Measurements from ENCODE around the gene PSMD6. TPM values are rescaled to one million over a fixed set of nuclear protein-coding genes. Genes with fewer than 3 reads are reported as not detected.

Gene PSMD6
- total and polyA plus RNA-seq, 2 donors (not counting 3 experiments of a cell fraction or from before 2014, with no cell fraction given) = 53.7 to 90.8 TPM

- intact Hi-C loops (cut with micrococcal nuclease) = no loop called here
- peaks cover 16 to 31% of the 10 kb centered on the region in 2 experiments for H3K27me3 ChIP-seq (ENCODE audit: control insufficient read depth in 2 of 2, insufficient read depth in 2 of 2, low read length in 2 of 2)
- TF ChIP-seq POLR2AphosphoS5 (IDR thresholded peaks at IDR 0.05; ENCODE audit: insufficient read depth, low read depth, low read length) (no peak), JUN (IDR thresholded peaks at IDR 0.05; ENCODE audit: borderline replicate concordance, insufficient read depth, insufficient read length, low read depth) (no peak), MYC (IDR thresholded peaks at IDR 0.05; ENCODE audit: low read depth, low read length) (no peak), POLR2A (IDR thresholded peaks at IDR 0.05; ENCODE audit: low read depth, low read length) (no peak), FOS (IDR thresholded peaks at IDR 0.05; ENCODE audit: borderline replicate concordance, insufficient read depth, low read length) (no peak), GATA2 (IDR thresholded peaks at IDR 0.05; ENCODE audit: insufficient read depth, insufficient read length, low read depth, low read length) (no peak), EZH2 (IDR thresholded peaks at IDR 0.05; ENCODE audit: borderline replicate concordance, low read depth, low read length, severe bottlenecking) (no peak), CTCF (IDR thresholded peaks at IDR 0.05; ENCODE audit: extremely low read depth in 1 of 2, insufficient read depth in 1 of 2, low read depth in 1 of 2, low read length in 2 of 2) (no peak), MAX (IDR thresholded peaks at IDR 0.05; ENCODE audit: insufficient read depth, insufficient read length) (no peak)
- FAIRE-seq (no peak), DNase-seq (ENCODE audit: low read depth, low spot score) (no peak)
- dilution Hi-C loops (cut with MboI; ENCODE audit: extremely low pct_ligation_motif_present, low sequenced_read_pairs) = no loop called here
- H3K4me2 ChIP-seq (ENCODE audit: insufficient read depth, low read length) = no peak overlapping the region
- ChIA-PET POLR2A (no interaction called here), CTCF (no interaction called here)
- no peak overlapping the region for H3K4me3 ChIP-seq (replicated peaks in 1 of 3; ENCODE audit: insufficient read depth in 1 of 3, low read depth in 1 of 3, low read length in 3 of 3)
- no peaks in the 10 kb centered on the region for H3K4me1 ChIP-seq (ENCODE audit: control insufficient read depth, extremely low read depth, insufficient read depth, low read length)
- no peak overlapping the region for H2AFZ ChIP-seq (ENCODE audit: low read depth, low read length)
- no peaks in the 10 kb centered on the region for H3K9me3 ChIP-seq (replicated peaks; ENCODE audit: control insufficient read depth, insufficient read depth, low read length)
- no peaks in the 10 kb centered on the region for H3K79me2 ChIP-seq (ENCODE audit: control insufficient read depth, insufficient read depth, low read length)
- H4K20me1 ChIP-seq (replicated peaks; ENCODE audit: control insufficient read depth, extremely low read depth, insufficient read depth, low read length) = no peaks in the 10 kb centered on the region
- no peaks in the 10 kb centered on the region for H3K36me3 ChIP-seq (ENCODE audit: control insufficient read depth in 2 of 2, extremely low read depth in 1 of 2, insufficient read depth in 2 of 2, low read length in 2 of 2)
- no peaks in the 10 kb centered on the region for H3K9me1 ChIP-seq (replicated peaks; ENCODE audit: control insufficient read depth, extremely low read depth, insufficient read depth, low read length)
- no peak overlapping the region for H3K27ac ChIP-seq (ENCODE audit: insufficient read depth, low read depth, low read length)
- H3K9ac ChIP-seq (replicated peaks; ENCODE audit: extremely low read depth, insufficient read depth, low read length) = no peak overlapping the region
- BruUV-seq (replicated peaks) = no TSS peak
Measured at GRCh38 chr3:64061628-64062027, 38.3 kb upstream of the PSMD6 start.

Measured in endothelial cell of umbilical vein (primary cell).